Activated CD4-positive, alpha-beta T cell treated with anti-CD3 and anti-CD28 coated beads for 24 hours (primary cell): ENCODE measurements around the gene BAZ2B.
"Not testable (repeated sequence)": the region's sequence is repeated elsewhere in the genome, so short reads cannot be mapped to it uniquely, and the experiment has no call there.

Experiments used
- DNase-seq, 2 donors: peaks; one replicate each; pipeline ENCODE4 v3.0.0-alpha.2; 2020; ENCODE audit warnings: low read depth in 2 of 2

Gene BAZ2B

GRCh38 chr2:159411460-159411859 is 204.9 kb downstream of the BAZ2B start:
- no peak for DNase-seq

- DNase-seq = no peak
Measured at GRCh38 chr2:159410276-159410675, 206.1 kb downstream of the BAZ2B start.

GRCh38 chr2:159409116-159409800 is 207.1 kb downstream of the BAZ2B start:
- DNase-seq = no peak

GRCh38 chr2:159402790-159403189 is 213.6 kb downstream of the BAZ2B start:
- no peak for DNase-seq

- DNase-seq = not testable (repeated sequence)
Measured at GRCh38 chr2:159402160-159402559, 214.2 kb downstream of the BAZ2B start.

- no peak for DNase-seq
Measured at GRCh38 chr2:159399716-159400415, 216.5 kb downstream of the BAZ2B start.

GRCh38 chr2:159396799-159397198 is 219.5 kb downstream of the BAZ2B start:
- DNase-seq = no peak

- DNase-seq = no peak
Measured at GRCh38 chr2:159382447-159383028, 233.8 kb downstream of the BAZ2B start.

GRCh38 chr2:159381574-159381973 is 234.8 kb downstream of the BAZ2B start:
- no peak for DNase-seq

GRCh38 chr2:159380685-159381239 is 235.6 kb downstream of the BAZ2B start:
- no peak for DNase-seq

- no peak for DNase-seq
Measured at GRCh38 chr2:159379181-159379580, 237.2 kb downstream of the BAZ2B start.

GRCh38 chr2:159375241-159375640 is 241.1 kb downstream of the BAZ2B start:
- no peak for DNase-seq

GRCh38 chr2:159371506-159371905 is 244.8 kb downstream of the BAZ2B start:
- DNase-seq = no peak

GRCh38 chr2:159366538-159366937 is 249.8 kb downstream of the BAZ2B start:
- no peak for DNase-seq

- DNase-seq = no peak
Measured at GRCh38 chr2:159362816-159363251, 253.5 kb downstream of the BAZ2B start.

GRCh38 chr2:159362094-159362493 is 254.3 kb downstream of the BAZ2B start:
- DNase-seq = no peak

GRCh38 chr2:159361603-159362002 is 254.7 kb downstream of the BAZ2B start:
- DNase-seq = not testable (repeated sequence)

- DNase-seq = no peak
Measured at GRCh38 chr2:159356053-159356554, 260.2 kb downstream of the BAZ2B start.

- no peak for DNase-seq
Measured at GRCh38 chr2:159351977-159352376, 264.4 kb downstream of the BAZ2B start.

GRCh38 chr2:159349674-159350299 is 266.6 kb downstream of the BAZ2B start:
- DNase-seq = no peak

- DNase-seq = no peak
Measured at GRCh38 chr2:159326569-159327255, 289.6 kb downstream of the BAZ2B start.
